ENCODE measurements around the gene DSG2.

The DSG2 gene

DNA sequence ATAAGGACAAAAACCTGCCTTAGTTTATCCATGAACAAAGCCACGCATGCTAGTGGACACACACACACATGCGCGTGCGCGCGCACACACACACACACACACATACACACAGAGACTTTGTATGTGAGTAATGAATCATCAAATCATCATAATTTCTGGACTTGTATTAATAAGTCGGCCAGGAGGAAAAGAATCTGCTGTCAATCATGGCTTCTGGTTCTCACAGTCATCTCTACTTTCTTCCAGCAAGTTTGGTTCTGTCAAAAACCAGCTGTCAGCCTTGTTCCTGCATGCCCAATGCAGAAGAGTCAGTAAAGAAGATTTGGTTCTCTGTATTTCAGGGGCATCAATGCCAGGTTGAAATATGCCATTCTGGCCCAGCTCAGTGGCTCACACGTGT is 92.6 kb downstream of the DSG2 start:
- no peak overlapping the region for H3K9ac ChIP-seq (ENCODE audit: low read length)
- H3K27ac ChIP-seq (ENCODE audit: low read depth, low read length) = no peak overlapping the region
- H3K9me3 ChIP-seq (ENCODE audit: control insufficient read depth, insufficient read depth, low read depth, low read length) = no peaks in the 10 kb centered on the region
- H3K36me3 ChIP-seq (ENCODE audit: control insufficient read depth, insufficient read depth, low read length) = no peaks in the 10 kb centered on the region
- H3K4me1 ChIP-seq (ENCODE audit: control insufficient read depth, insufficient read depth, low read length) = no peaks in the 10 kb centered on the region
- H3K27me3 ChIP-seq (ENCODE audit: control insufficient read depth, insufficient read depth, low read length) = no peaks in the 10 kb centered on the region
- H3K4me3 ChIP-seq (ENCODE audit: low read depth, low read length) = no peak overlapping the region

DNA sequence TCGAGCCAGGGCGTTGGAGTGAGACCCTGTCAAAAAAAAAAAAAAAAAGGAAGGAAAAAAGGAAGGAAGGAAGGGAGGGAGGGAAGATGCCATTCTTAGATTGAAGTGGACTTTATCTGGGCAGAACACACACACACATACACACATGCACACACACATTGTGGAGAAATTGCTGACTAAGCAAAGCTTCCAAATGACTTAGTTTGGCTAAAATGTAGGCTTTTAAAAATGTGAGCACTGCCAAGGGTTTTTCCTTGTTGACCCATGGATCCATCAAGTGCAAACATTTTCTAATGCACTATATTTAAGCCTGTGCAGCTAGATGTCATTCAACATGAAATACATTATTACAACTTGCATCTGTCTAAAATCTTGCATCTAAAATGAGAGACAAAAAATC is 93.1 kb downstream of the DSG2 start:
- H3K36me3 ChIP-seq (ENCODE audit: control insufficient read depth, insufficient read depth, low read length) = no peaks in the 10 kb centered on the region
- H3K4me3 ChIP-seq (ENCODE audit: low read depth, low read length) = no peak overlapping the region
- no peaks in the 10 kb centered on the region for H3K4me1 ChIP-seq (ENCODE audit: control insufficient read depth, insufficient read depth, low read length)
- no peaks in the 10 kb centered on the region for H3K9me3 ChIP-seq (ENCODE audit: control insufficient read depth, insufficient read depth, low read depth, low read length)
- no peak overlapping the region for H3K9ac ChIP-seq (ENCODE audit: low read length)
- H3K27me3 ChIP-seq (ENCODE audit: control insufficient read depth, insufficient read depth, low read length) = no peaks in the 10 kb centered on the region
- no peak overlapping the region for H3K27ac ChIP-seq (ENCODE audit: low read depth, low read length)

DNA sequence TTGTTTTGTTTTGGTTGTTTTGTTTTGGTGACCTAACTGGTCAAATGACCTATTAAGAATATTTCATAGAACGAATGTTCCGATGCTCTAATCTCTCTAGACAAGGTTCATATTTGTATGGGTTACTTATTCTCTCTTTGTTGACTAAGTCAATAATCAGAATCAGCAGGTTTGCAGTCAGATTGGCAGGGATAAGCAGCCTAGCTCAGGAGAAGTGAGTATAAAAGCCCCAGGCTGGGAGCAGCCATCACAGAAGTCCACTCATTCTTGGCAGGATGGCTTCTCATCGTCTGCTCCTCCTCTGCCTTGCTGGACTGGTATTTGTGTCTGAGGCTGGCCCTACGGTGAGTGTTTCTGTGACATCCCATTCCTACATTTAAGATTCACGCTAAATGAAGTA is 93.7 kb downstream of the DSG2 start, which contains the start of gene TTR:
Gene TTR (plus strand): TSS at position 250 of the 400 bp plus-strand sequence. CDS start 26 bp downstream, at position 276.
- H3K4me3 ChIP-seq (ENCODE audit: low read depth, low read length) = no peak within 1 kb of the TSS
- H3K36me3 ChIP-seq (ENCODE audit: control insufficient read depth, insufficient read depth, low read length) = no peaks in the 10 kb centered on the region
- no peaks in the 10 kb centered on the region for H3K27me3 ChIP-seq (ENCODE audit: control insufficient read depth, insufficient read depth, low read length)
- H3K27ac ChIP-seq (ENCODE audit: low read depth, low read length) = no peak within 1 kb of the TSS
- no peaks in the 10 kb centered on the region for H3K4me1 ChIP-seq (ENCODE audit: control insufficient read depth, insufficient read depth, low read length)
- H3K9me3 ChIP-seq (ENCODE audit: control insufficient read depth, insufficient read depth, low read depth, low read length) = no peaks in the 10 kb centered on the region
- no peak within 1 kb of the TSS for H3K9ac ChIP-seq (ENCODE audit: low read length)

DNA sequence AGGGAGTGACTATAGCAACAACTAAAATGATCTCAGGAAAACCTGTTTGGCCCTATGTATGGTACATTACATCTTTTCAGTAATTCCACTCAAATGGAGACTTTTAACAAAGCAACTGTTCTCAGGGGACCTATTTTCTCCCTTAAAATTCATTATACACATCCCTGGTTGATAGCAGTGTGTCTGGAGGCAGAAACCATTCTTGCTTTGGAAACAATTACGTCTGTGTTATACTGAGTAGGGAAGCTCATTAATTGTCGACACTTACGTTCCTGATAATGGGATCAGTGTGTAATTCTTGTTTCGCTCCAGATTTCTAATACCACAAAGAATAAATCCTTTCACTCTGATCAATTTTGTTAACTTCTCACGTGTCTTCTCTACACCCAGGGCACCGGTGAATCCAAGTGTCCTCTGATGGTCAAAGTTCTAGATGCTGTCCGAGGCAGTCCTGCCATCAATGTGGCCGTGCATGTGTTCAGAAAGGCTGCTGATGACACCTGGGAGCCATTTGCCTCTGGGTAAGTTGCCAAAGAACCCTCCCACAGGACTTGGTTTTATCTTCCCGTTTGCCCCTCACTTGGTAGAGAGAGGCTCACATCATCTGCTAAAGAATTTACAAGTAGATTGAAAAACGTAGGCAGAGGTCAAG is 94.7 kb downstream of the DSG2 start:
- Histone ChIP-seq H3K27me3 (ENCODE audit: control insufficient read depth, insufficient read depth, low read length) (no peaks in the 10 kb centered on the region), H3K9me3 (ENCODE audit: control insufficient read depth, insufficient read depth, low read depth, low read length) (no peaks in the 10 kb centered on the region), H3K4me3 (ENCODE audit: low read depth, low read length) (no peak overlapping the region), H3K36me3 (ENCODE audit: control insufficient read depth, insufficient read depth, low read length) (no peaks in the 10 kb centered on the region), H3K9ac (ENCODE audit: low read length) (no peak overlapping the region), H3K27ac (ENCODE audit: low read depth, low read length) (no peak overlapping the region), H3K4me1 (ENCODE audit: control insufficient read depth, insufficient read depth, low read length) (no peaks in the 10 kb centered on the region)

DNA sequence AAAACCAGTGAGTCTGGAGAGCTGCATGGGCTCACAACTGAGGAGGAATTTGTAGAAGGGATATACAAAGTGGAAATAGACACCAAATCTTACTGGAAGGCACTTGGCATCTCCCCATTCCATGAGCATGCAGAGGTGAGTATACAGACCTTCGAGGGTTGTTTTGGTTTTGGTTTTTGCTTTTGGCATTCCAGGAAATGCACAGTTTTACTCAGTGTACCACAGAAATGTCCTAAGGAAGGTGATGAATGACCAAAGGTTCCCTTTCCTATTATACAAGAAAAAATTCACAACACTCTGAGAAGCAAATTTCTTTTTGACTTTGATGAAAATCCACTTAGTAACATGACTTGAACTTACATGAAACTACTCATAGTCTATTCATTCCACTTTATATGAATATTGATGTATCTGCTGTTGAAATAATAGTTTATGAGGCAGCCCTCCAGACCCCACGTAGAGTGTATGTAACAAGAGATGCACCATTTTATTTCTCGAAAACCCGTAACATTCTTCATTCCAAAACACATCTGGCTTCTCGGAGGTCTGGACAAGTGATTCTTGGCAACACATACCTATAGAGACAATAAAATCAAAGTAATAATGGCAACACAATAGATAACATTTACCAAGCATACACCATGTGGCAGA is 97.3 kb downstream of the DSG2 start:
- no peaks in the 10 kb centered on the region for H3K36me3 ChIP-seq (ENCODE audit: control insufficient read depth, insufficient read depth, low read length)
- H3K27ac ChIP-seq (ENCODE audit: low read depth, low read length) = no peak overlapping the region
- no peaks in the 10 kb centered on the region for H3K9me3 ChIP-seq (ENCODE audit: control insufficient read depth, insufficient read depth, low read depth, low read length)
- no peaks in the 10 kb centered on the region for H3K27me3 ChIP-seq (ENCODE audit: control insufficient read depth, insufficient read depth, low read length)
- H3K4me3 ChIP-seq (ENCODE audit: low read depth, low read length) = no peak overlapping the region
- H3K9ac ChIP-seq (ENCODE audit: low read length) = no peak overlapping the region
- H3K4me1 ChIP-seq (ENCODE audit: control insufficient read depth, insufficient read depth, low read length) = no peaks in the 10 kb centered on the region

DNA sequence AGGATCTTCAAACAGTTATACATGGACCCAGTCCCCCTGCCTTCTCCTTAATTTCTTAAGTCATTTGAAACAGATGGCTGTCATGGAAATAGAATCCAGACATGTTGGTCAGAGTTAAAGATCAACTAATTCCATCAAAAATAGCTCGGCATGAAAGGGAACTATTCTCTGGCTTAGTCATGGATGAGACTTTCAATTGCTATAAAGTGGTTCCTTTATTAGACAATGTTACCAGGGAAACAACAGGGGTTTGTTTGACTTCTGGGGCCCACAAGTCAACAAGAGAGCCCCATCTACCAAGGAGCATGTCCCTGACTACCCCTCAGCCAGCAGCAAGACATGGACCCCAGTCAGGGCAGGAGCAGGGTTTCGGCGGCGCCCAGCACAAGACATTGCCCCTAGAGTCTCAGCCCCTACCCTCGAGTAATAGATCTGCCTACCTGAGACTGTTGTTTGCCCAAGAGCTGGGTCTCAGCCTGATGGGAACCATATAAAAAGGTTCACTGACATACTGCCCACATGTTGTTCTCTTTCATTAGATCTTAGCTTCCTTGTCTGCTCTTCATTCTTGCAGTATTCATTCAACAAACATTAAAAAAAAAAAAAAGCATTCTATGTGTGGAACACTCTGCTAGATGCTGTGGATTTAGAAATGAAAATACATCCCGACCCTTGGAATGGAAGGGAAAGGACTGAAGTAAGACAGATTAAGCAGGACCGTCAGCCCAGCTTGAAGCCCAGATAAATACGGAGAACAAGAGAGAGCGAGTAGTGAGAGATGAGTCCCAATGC is 98.3 kb downstream of the DSG2 start:
- Histone ChIP-seq H3K4me1 (ENCODE audit: control insufficient read depth, insufficient read depth, low read length) (no peaks in the 10 kb centered on the region), H3K27ac (ENCODE audit: low read depth, low read length) (no peak overlapping the region), H3K9me3 (ENCODE audit: control insufficient read depth, insufficient read depth, low read depth, low read length) (no peaks in the 10 kb centered on the region), H3K9ac (ENCODE audit: low read length) (no peak overlapping the region), H3K4me3 (ENCODE audit: low read depth, low read length) (no peak overlapping the region), H3K36me3 (ENCODE audit: control insufficient read depth, insufficient read depth, low read length) (no peaks in the 10 kb centered on the region), H3K27me3 (ENCODE audit: control insufficient read depth, insufficient read depth, low read length) (no peaks in the 10 kb centered on the region)

DNA sequence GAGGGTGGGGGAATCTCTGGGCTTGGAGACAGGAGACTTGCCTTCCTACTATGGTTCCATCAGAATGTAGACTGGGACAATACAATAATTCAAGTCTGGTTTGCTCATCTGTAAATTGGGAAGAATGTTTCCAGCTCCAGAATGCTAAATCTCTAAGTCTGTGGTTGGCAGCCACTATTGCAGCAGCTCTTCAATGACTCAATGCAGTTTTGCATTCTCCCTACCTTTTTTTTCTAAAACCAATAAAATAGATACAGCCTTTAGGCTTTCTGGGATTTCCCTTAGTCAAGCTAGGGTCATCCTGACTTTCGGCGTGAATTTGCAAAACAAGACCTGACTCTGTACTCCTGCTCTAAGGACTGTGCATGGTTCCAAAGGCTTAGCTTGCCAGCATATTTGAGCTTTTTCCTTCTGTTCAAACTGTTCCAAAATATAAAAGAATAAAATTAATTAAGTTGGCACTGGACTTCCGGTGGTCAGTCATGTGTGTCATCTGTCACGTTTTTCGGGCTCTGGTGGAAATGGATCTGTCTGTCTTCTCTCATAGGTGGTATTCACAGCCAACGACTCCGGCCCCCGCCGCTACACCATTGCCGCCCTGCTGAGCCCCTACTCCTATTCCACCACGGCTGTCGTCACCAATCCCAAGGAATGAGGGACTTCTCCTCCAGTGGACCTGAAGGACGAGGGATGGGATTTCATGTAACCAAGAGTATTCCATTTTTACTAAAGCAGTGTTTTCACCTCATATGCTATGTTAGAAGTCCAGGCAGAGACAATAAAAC is 100.2 kb downstream of the DSG2 start:
- Histone ChIP-seq H3K4me1 (ENCODE audit: control insufficient read depth, insufficient read depth, low read length) (no peaks in the 10 kb centered on the region), H3K9ac (ENCODE audit: low read length) (no peak overlapping the region), H3K36me3 (ENCODE audit: control insufficient read depth, insufficient read depth, low read length) (no peaks in the 10 kb centered on the region), H3K4me3 (ENCODE audit: low read depth, low read length) (no peak overlapping the region), H3K27me3 (ENCODE audit: control insufficient read depth, insufficient read depth, low read length) (no peaks in the 10 kb centered on the region), H3K27ac (ENCODE audit: low read depth, low read length) (no peak overlapping the region), H3K9me3 (ENCODE audit: control insufficient read depth, insufficient read depth, low read depth, low read length) (no peaks in the 10 kb centered on the region)

Measured in HUES6 (cell line).